G401 (cell line): ENCODE measurements around the gene CDADC1. TPM values are rescaled to one million over a fixed set of nuclear protein-coding genes. Genes with fewer than 3 reads are reported as not detected.
A peak's percentile ranks its signal among the peaks of the same experiment; 100 is the strongest.

Experiments
- DNase-seq: peaks from one replicate; pipeline ENCODE4 v3.0.0-alpha.2; 2015; ENCODE audit warnings: low spot score
- in situ Hi-C: cut with HindIII; loops from 2 replicates; pipeline ENCODE4 v1.10.0; 2016; ENCODE audit warnings: low sequenced_read_pairs, mixed read lengths
- total RNA-seq: library from RNA; depleted of rRNA; stranded (reverse); fragments of >200 nt; shearing (Covaris generic); gene quantifications from 2 replicates; pipeline ENCODE4 v1.2.3, GENCODE V29; 2014

The CDADC1 gene
- total RNA-seq, 1 experiment from 2014 or later: 1.6 TPM

DNA sequence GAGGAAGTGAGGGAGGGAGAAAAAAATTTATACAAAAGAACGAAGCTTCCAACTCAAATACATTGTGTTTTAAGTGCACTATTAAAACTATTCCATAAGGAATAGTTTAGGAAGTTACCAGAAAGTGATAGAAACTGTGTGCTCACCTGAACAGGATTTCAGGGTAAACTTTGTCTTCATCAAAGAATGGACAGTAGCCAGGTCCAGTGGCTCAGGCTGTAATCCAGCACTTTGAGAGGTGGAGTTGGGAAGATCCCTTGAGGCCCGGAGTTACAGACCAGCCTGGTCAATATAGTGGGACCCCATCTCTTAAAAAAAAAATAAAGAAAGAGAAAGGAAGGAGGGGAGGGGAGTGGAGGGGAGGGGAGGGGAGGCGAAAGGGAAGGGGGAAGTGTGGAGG is 13.0 kb upstream of the CDADC1 start:
- no peak for DNase-seq
- in situ Hi-C loops: no loop called here

DNA sequence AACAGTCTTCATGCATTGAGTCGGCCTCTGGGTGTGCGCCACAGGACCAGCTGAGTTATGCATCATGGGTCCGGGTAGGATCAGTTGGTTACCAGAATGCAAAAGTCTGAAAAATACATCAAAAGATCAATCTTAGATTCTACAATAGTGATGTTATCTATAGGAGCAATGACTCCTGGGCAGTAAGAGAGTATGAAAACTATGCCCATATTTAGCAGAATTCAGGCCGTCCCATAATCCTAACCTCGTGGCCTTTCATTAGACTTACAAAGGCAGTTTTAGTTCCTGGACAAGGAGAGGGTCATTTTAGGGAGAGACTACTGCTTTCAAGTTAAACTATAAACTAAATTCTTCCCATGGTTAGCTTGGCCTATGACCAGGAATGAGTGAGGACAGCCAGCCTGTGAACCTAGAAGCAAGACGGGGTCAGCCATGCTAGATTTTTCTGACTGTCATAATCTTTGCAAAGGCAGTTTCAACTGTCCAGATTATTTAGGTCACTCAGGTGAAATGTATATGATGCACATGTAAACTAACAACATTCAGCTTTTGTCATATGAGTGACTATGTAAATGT is 11.8 kb upstream of the CDADC1 start:
- DNase-seq: no peak
- in situ Hi-C loops: no loop called here

DNA sequence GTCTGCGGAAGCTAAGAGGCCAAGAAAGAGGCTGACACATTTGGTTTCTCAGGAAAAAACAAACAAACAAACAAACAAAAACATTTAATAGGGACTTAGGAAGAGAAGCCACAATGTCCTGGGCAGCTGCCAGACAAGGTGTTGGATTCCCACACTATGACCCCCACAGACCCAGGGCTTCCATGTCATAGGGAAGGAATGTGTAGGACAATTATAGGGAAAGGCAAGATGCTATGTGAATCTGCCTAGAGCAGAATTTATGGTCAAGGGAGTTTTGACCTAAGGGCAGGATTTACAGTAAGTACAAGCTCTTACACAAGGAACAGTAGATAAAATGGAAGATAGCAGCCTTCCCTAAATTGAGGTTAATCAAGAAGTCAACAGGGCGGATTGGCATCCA is 9.1 kb upstream of the CDADC1 start:
- no peak for DNase-seq
- in situ Hi-C loops: no loop called here

DNA sequence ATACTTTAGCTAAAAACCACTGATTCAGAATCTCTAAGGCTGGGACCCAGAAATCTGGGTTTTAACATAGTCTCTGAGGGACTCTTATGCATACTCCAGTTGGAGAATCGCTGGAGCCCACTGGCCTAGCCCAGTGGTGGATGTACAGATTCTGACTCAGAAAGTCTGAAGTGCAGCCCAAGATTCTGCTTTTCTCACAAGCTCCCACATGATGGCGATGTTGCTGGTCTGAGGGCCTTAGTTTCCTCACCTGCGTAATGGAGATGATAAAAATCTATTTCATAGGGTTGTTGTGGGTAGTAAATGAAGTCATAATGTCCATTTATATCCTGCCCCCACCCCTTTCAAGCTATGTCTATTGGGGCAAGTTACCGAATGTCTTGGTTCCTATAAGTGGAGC is 7.7 kb upstream of the CDADC1 start:
- peak; percentile 12 for DNase-seq
- in situ Hi-C loops: no loop called here

DNA sequence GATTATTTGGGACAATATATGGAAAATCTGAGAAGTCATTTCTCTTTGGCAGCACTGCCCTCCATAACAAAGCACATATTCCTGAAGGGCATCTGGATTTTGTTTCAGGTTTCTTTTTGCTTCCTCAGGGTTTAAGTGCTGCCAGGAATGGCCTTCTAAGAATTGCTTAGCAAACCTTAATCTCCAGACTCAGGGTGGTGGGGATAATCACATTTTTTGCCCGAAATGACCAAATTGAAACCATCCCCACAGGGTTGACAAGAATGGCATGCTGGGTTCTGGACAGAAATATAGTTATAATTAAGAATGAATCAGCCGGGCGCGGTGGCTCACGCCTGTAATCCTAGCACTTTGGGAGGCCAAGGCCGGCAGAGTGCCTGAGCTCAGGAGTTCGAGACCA is 6.4 kb upstream of the CDADC1 start:
- no peak for DNase-seq
- in situ Hi-C loops: no loop called here

DNA sequence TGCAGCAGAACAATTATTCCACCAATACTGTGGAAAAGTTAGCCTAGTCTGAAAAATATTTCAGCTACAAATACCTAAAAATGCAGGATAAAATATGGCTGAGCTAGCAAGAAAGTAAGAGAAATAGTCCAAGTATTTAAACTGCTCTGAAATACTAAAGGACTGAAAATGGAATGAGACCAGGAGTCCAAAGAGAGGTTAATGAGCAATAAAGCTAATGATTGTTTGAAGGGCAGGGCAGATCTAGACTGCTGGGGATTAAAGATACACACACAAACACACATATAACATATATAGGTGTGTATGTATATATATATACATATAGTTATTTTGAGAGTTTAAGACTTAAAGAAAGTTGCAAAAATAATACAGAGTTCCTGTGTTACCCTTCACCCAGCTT is 2.6 kb upstream of the CDADC1 start:
- in situ Hi-C loops: no loop called here
- DNase-seq: no peak

DNA sequence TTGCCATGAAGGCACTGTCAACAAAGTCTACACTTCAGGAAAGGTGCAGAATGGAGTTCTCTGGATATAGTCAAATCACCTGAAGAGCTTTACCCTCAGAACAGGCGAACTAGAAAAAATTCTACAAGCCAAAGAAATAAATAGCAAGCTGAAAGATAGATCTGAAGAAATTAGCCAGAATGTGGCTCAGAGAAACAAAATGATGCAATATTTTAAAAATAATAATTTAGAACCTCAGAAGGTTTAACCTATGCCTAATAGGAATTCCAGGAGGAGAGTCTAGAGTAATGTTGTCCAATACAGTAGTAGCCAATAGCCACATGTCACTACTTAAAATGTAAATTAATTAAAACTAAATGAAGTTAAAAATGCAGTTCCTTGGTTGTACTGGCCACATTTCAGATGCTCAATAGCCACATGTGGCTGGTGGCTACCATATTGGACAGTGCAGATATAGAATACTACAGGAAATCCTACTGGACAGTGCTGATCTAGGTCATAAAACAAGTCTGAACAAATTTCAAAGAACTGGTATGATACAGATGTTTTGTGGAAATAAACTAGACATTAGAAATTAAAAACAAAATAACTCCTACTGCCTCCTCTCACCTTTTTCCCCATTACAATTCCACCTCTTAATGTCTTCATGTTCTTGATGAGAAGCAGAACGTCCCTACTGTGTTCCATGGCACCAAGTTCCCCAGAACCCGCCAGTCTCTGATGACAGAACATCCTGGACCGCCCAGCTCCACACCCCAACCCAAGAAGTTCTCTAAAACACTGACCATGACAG is 679 bp upstream of the CDADC1 start:
- DNase-seq: no peak
- in situ Hi-C loops: no loop called here

DNA sequence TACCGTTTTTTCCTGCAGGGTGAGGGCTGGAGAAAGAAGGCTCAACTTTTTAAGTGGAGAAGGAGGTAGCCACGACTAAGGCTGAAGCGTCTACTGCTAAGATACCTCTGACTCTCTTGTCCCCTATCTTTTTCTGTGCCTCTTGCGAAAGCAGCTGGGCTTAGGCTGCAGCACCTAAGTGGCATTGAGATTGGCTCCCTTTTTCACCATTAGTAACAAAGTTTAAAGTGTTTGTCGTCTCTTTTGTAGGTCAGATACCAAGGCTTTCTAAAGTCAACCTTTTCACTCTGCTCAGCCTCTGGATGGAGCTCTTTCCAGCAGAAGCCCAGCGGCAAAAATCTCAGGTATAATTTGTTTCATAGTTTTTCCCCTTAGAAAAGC is 887 bp downstream of the CDADC1 start:
- no peak for DNase-seq
- in situ Hi-C loops: no loop called here

DNA sequence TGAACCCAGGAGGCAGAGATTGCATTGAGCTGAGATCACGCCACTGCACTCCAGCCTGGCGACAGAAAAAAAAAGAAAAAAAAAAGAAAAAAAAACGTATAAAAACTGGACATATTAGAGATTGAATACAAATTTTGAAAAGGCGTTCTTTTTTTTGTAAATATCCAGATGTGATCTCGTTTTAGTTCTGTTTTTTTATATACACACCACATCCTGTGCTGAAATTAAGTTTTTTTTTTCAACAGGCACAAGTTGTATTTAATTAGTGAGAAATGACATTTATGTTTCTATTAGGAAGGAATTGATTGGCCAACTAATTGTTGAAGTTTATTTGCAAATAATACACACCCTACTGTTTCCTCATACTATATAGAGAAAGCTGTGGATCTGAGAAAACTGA is 3.6 kb downstream of the CDADC1 start:
- in situ Hi-C loops: no loop called here
- DNase-seq: no peak

DNA sequence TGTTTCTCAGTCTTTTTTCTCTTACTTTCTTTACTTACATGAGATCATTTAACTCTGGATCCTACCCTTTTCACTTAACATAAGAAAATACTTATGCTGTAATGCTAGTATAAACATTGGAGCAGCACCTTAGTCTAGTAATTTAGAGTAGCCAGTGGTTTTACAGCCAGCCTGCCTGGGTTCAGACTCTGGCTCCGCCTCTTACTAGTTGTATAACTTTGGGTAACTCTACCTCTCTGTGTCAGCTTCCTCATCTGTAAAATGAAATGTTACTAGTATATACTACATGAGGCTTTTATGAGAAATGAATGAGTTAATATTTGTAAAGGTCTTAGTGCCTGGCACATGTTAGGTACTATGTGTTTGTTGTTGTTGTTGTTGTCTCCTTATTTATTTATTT is 5.6 kb downstream of the CDADC1 start:
- in situ Hi-C loops: no loop called here
- no peak for DNase-seq

DNA sequence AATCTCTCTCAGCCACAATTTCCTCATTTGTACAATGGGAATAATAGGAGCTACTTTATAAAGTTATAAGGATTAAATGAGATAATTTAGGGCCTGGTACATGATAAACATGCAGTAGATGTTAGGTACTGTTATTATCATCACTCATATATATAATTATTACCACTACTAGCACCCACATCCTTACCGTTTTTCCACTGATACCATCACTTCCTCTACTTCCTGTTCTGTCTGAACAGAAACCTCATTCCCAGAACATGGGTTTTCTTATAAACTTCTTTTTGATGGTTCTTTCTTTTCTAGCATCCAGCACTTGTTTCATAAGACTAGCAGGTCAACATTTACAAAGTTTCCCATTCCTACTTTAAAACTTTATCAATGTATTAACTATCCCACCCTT is 6.3 kb downstream of the CDADC1 start:
- no peak for DNase-seq

DNA sequence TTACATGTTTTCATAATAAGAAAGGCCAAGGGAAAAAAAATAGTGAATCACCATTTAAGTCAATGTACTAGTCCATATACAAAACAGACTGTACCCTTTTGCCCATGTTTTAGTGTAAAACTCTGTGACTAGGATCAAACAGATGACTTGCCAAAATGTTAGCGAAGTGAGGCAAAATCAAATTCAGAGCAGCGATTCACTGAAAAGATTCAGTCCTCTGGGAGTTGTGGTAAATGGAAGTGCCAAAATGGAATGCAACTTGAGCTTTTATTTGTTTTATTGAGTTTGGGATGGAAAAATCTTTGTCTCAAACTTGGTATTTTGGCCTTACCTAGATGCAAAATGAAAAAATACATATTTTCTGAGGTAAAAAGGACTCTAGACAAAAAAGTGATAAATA is 9.1 kb downstream of the CDADC1 start:
- in situ Hi-C loops: no loop called here
- no peak for DNase-seq

More for the DNA sequence above, 6.3 kb downstream of the CDADC1 start:
- in situ Hi-C loops: no loop called here

DNA sequence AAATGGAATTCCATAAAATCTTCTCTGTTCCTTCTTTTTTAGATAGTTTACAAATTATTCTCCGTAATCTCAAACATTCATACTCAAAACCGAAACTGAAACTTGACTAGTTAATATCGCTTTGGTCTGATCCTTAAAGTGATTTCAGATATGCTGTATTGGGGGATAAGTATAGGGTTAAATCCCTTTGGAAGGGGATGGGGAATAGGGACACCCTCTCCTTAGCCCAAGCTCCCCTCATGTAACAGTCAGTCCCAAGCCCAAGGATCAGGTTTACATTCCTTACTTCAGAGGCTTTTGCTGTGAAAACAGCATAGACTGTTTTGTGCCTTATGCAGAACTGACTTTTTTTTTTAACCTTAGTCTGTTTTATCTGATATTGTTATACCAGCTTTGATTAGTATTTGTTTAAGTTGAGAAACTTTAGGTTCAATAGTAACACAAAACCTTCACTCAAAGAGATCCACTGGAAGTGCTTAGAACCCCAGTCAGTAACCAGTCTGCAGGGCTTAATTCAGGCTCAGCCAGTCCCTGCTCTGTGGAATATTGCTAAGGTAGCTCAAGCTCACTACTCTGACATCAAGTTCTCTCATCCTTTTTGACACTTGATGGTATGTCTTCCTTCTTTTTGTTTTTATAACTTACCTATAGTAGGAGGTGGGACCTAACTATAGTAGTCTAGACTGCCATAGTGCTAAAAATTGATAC is 10.5 kb downstream of the CDADC1 start:
- in situ Hi-C loops: no loop called here
- no peak for DNase-seq

DNA sequence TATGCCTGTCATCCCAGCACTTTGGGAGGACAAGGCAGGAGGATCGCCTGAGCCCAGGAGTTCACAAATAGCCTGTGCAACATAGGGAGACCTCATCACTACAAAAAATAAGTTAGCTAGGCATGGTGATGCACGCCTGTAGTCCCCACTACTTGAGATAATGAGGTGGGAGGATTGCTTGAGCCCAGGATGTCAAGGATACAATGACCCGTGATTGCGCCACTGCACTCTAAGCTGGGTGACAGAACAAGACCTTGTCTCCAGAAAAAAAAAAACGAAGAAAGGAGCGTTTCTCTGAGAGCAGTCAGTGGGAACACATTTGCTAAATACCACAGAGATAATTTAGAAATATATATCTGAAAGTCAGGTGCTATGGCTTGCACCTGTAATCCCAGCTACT is 11.9 kb downstream of the CDADC1 start:
- DNase-seq: no peak
- in situ Hi-C loops: no loop called here

DNA sequence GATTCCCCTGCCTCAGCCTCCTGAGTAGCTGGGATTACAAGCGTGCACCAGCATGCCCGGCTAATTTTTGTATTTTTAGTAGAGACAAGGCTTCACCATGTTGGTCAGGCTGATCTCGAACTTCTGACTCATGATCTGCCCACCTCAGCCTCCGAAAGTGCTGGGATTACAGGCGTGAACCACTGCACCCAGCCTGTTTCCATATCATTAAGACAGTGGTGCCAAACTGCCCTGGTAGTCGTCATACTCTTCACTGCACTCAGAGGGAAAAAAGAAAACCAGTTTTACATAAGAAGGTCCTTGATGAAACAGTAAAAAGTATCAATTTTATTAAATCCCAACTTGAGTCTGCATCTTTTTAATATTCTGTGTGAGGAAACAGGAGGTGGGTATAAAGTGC is 14.9 kb downstream of the CDADC1 start:
- in situ Hi-C loops: no loop called here
- DNase-seq: no peak

DNA sequence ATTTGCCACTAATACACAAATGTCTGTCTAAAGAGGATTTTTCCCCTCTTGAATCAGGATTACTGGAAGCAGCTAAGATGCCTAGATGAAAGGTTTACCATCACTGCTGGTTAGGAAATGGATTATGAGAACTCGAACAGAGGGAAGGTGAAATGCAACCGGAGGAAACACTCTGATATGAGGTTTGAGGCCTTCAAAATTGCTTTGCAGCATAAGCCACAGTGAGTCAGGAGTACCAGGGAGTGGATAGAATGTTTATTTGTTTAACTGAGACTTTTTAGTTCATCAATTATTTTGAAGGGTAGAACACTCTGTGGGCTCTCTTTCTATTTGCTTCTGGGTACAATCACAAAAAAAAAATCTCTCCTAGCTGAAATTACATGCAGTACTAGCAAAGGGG is 18.1 kb downstream of the CDADC1 start:
- DNase-seq: no peak
- in situ Hi-C loops: no loop called here

DNA sequence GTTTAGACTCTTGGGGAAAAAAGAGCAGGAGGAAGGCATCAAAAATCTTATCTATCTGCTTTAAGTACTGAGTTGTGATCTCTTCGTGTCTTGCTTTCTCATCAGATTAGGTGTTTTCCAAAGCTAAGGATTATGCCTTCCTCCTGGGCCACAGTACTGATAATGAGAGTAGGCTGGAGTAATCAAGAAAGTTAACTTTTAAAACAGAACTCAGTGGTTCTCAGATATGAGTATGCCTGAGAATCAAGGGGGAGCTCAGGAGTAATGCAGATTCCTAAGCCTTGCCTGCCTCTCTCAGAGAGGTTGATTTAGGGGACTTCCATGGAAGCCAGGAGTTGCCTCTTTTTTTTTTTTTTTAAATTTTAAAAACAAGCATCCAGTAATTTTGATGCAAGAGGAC is 23.5 kb downstream of the CDADC1 start:
- in situ Hi-C loops: no loop called here
- DNase-seq: no peak

DNA sequence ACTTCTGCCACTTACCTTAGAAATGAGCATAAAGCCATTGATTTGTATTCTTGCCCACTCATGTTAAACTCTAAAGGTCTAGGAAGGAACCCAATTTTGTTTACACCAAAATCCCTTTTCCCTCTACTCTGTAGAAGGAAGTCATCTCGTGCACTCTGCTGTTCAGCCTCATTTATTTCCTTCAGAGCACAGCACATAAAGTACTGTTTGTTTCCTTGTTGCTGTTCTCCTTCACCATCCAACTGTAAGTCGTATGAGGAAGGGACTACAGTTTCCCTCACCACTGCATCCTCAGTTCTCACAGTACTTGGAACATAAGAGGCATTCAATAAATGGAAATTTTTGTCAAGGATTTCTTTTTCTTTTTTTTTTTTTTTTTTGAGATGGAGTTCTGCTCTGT is 24.6 kb downstream of the CDADC1 start:
- no peak for DNase-seq
- in situ Hi-C loops: no loop called here

DNA sequence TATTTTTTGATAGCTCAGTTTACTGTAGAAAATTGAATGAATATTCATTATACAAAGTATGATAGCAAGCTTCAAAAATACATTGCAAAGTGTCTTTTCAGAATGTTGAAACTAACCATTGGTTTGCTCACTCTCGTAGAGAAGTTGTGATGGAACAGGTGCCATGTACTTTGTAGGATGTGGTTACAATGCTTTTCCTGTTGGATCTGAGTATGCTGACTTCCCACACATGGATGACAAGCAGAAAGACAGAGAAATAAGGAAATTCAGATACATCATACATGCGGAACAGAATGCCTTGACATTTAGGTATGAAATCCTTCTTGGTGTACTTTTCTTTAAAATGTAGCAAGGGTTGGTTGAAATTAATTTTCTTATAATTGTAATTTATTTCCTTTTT is 30.5 kb downstream of the CDADC1 start:
- no peak for DNase-seq
- in situ Hi-C loops: loop anchor here (25.0 kb wide), 1 partner anchor 334 kb away; no protein-coding TSS in a partner anchor

DNA sequence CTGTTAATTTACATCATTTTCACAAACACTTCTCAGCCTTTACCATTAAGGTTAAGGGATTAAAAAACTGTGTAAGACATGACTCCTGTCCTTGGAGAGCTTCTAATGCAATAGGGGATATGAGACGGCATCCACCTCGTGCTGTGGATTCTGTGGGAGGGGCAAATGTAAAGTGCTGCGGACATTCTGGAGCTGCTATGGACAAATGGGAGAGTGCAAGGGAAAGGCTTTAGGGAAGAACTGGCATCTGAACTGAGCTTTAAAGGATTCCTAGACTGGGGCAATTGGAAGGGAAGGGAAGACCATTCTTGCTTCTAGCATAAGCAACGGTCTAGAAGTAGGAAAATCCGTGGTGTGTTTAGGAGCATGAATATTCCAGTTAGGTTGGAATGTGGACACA is 31.4 kb downstream of the CDADC1 start:
- in situ Hi-C loops: loop anchor here (25.0 kb wide), 1 partner anchor 333 kb away; no protein-coding TSS in a partner anchor
- DNase-seq: no peak
